ENCODE measurements around the gene REXO2. TPM values are rescaled to one million over a fixed set of nuclear protein-coding genes. Genes with fewer than 3 reads are reported as not detected.

The REXO2 gene
- total RNA-seq, 2 experiments from 2014 or later: 60.1 to 62.0 TPM

- Mint-ChIP-seq H3K27ac (no peak overlapping the region), H3K36me3 (peaks cover 18% of the 10 kb centered on the region), H3K9me3 (no peaks in the 10 kb centered on the region), H3K27me3 (no peaks in the 10 kb centered on the region), H3K4me1 (ENCODE audit: low read depth) (no peaks in the 10 kb centered on the region), H3K4me3 (no peak overlapping the region)
- intact Hi-C loops (cut with micrococcal nuclease): no loop called here
- ChIA-PET POLR2A (no interaction called here), CTCF (no interaction called here)
- DNase-seq: no peak
These were observed 26.3 kb upstream of the REXO2 start for GRCh38 chr11:114412946-114413345.

- ChIA-PET POLR2A (no interaction called here), CTCF (no interaction called here)
- H3K27ac Mint-ChIP-seq: no peak overlapping the region
- no peaks in the 10 kb centered on the region for H3K27me3 Mint-ChIP-seq
- intact Hi-C loops (cut with micrococcal nuclease): no loop called here
- no peaks in the 10 kb centered on the region for H3K9me3 Mint-ChIP-seq
- H3K36me3 Mint-ChIP-seq: peaks cover 16% of the 10 kb centered on the region
- no peaks in the 10 kb centered on the region for H3K4me1 Mint-ChIP-seq (ENCODE audit: low read depth)
- H3K4me3 Mint-ChIP-seq: no peak overlapping the region
- no peak for DNase-seq
These were observed 25.3 kb upstream of the REXO2 start for GRCh38 chr11:114413958-114414357.

- DNase-seq: no peak
- Mint-ChIP-seq H3K4me3 (no peak overlapping the region), H3K36me3 (peaks cover 5% of the 10 kb centered on the region), H3K9me3 (no peaks in the 10 kb centered on the region), H3K27ac (no peak overlapping the region), H3K27me3 (no peaks in the 10 kb centered on the region), H3K4me1 (ENCODE audit: low read depth) (no peaks in the 10 kb centered on the region)
- CTCF ChIA-PET: no interaction called here
- intact Hi-C loops (cut with micrococcal nuclease): no loop called here
- POLR2A ChIA-PET: interaction anchor here (0.5 kb wide), 1 partner anchor 61 kb away, joined by 5 read pairs; no protein-coding TSS in a partner anchor
These were observed 22.8 kb upstream of the REXO2 start for GRCh38 chr11:114416441-114416961.

- POLR2A ChIA-PET: no interaction called here
- CTCF ChIA-PET: no interaction called here
- Mint-ChIP-seq H3K9me3 (peaks cover 10% of the 10 kb centered on the region), H3K27me3 (no peaks in the 10 kb centered on the region), H3K27ac (no peak overlapping the region), H3K36me3 (peaks cover 7% of the 10 kb centered on the region), H3K4me1 (ENCODE audit: low read depth) (peaks cover 5% of the 10 kb centered on the region), H3K4me3 (no peak overlapping the region)
- intact Hi-C loops (cut with micrococcal nuclease): no loop called here
- no peak for DNase-seq
These were observed 13.0 kb upstream of the REXO2 start for GRCh38 chr11:114426280-114426679.

- Mint-ChIP-seq H3K4me1 (ENCODE audit: low read depth) (peaks cover 5% of the 10 kb centered on the region), H3K4me3 (no peak overlapping the region), H3K9me3 (no peaks in the 10 kb centered on the region), H3K27ac (no peak overlapping the region), H3K27me3 (no peaks in the 10 kb centered on the region), H3K36me3 (no peaks in the 10 kb centered on the region)
- CTCF ChIA-PET: no interaction called here
- POLR2A ChIA-PET: no interaction called here
- intact Hi-C loops (cut with micrococcal nuclease): no loop called here
- DNase-seq: no peak
These were observed 9.0 kb upstream of the REXO2 start for GRCh38 chr11:114430290-114430689.

- H3K9me3 Mint-ChIP-seq: no peaks in the 10 kb centered on the region
- CTCF ChIA-PET: no interaction called here
- H3K4me3 Mint-ChIP-seq: no peak overlapping the region
- H3K27me3 Mint-ChIP-seq: no peaks in the 10 kb centered on the region
- no peak for DNase-seq
- POLR2A ChIA-PET: no interaction called here
- peaks cover 5% of the 10 kb centered on the region for H3K4me1 Mint-ChIP-seq (ENCODE audit: low read depth)
- intact Hi-C loops (cut with micrococcal nuclease): no loop called here
- no peak overlapping the region for H3K27ac Mint-ChIP-seq
- H3K36me3 Mint-ChIP-seq: no peaks in the 10 kb centered on the region
These were observed 6.4 kb upstream of the REXO2 start for GRCh38 chr11:114432893-114433292.

GRCh38 chr11:114433376-114433775, 5.9 kb upstream of the REXO2 start:
- ChIA-PET CTCF (no interaction called here), POLR2A (no interaction called here)
- H3K36me3 Mint-ChIP-seq: no peaks in the 10 kb centered on the region
- H3K27me3 Mint-ChIP-seq: no peaks in the 10 kb centered on the region
- H3K4me3 Mint-ChIP-seq: no peak overlapping the region
- no peak overlapping the region for H3K27ac Mint-ChIP-seq
- no peaks in the 10 kb centered on the region for H3K9me3 Mint-ChIP-seq
- peaks cover 5% of the 10 kb centered on the region for H3K4me1 Mint-ChIP-seq (ENCODE audit: low read depth)
- DNase-seq: no peak
- intact Hi-C loops (cut with micrococcal nuclease): no loop called here

GRCh38 chr11:114438303-114438702, 964 bp upstream of the REXO2 start:
- intact Hi-C loops (cut with micrococcal nuclease): loop anchor here (2.0 to 5.0 kb wide), 2 partner anchors 98 to 1126 kb away; partner anchors contain the start of gene TTC12
- Mint-ChIP-seq H3K27me3 (no peaks in the 10 kb centered on the region), H3K27ac (no peak overlapping the region), H3K4me3 (no peak overlapping the region), H3K4me1 (ENCODE audit: low read depth) (peaks cover 28% of the 10 kb centered on the region), H3K36me3 (peaks cover 8% of the 10 kb centered on the region), H3K9me3 (no peaks in the 10 kb centered on the region)
- DNase-seq: no peak
- CTCF ChIA-PET: interaction anchor here (0.9 kb wide), 2 partner anchors 92 to 98 kb away, joined by 3 to 4 read pairs; no protein-coding TSS in a partner anchor
- POLR2A ChIA-PET: interaction anchor here (1.5 kb wide), 1 partner anchor 33 kb away, joined by 3 read pairs; no protein-coding TSS in a partner anchor

GRCh38 chr11:114440121-114440860, 1.0 kb downstream of the REXO2 start:
- intact Hi-C loops (cut with micrococcal nuclease): no loop called here
- Mint-ChIP-seq H3K27ac (peak overlapping the region; percentile 85), H3K27me3 (no peaks in the 10 kb centered on the region), H3K36me3 (peaks cover 16% of the 10 kb centered on the region), H3K9me3 (no peaks in the 10 kb centered on the region), H3K4me1 (ENCODE audit: low read depth) (peaks cover 31% of the 10 kb centered on the region), H3K4me3 (peak overlapping the region; percentile 97)
- DNase-seq: no peak
- POLR2A ChIA-PET: interaction anchor here (1.5 kb wide), 1 partner anchor 35 kb away, joined by 3 read pairs; no protein-coding TSS in a partner anchor
- CTCF ChIA-PET: interaction anchor here (0.9 kb wide), 1 partner anchor 111 kb away, joined by 3 read pairs; no protein-coding TSS in a partner anchor

GRCh38 chr11:114440971-114441763, 1.9 kb downstream of the REXO2 start:
- ChIA-PET CTCF (interaction anchor here (0.9 kb wide), 1 partner anchor 112 kb away, joined by 3 read pairs; no protein-coding TSS in a partner anchor), POLR2A (no interaction called here)
- peaks cover 20% of the 10 kb centered on the region for H3K36me3 Mint-ChIP-seq
- no peaks in the 10 kb centered on the region for H3K27me3 Mint-ChIP-seq
- no peaks in the 10 kb centered on the region for H3K9me3 Mint-ChIP-seq
- no peak overlapping the region for H3K27ac Mint-ChIP-seq
- H3K4me1 Mint-ChIP-seq (ENCODE audit: low read depth): peaks cover 31% of the 10 kb centered on the region
- intact Hi-C loops (cut with micrococcal nuclease): no loop called here
- H3K4me3 Mint-ChIP-seq: no peak overlapping the region
- DNase-seq: no peak

- DNase-seq: no peak
- intact Hi-C loops (cut with micrococcal nuclease): no loop called here
- Mint-ChIP-seq H3K27me3 (no peaks in the 10 kb centered on the region), H3K36me3 (peaks cover 26% of the 10 kb centered on the region), H3K27ac (no peak overlapping the region), H3K4me3 (no peak overlapping the region), H3K9me3 (no peaks in the 10 kb centered on the region), H3K4me1 (ENCODE audit: low read depth) (peaks cover 35% of the 10 kb centered on the region)
- CTCF ChIA-PET: interaction anchor here (0.8 to 1.0 kb wide), 2 partner anchors 101 to 146 kb away, joined by 4 read pairs; partner anchors contain the start of gene NNMT
- POLR2A ChIA-PET: no interaction called here
These were observed 2.7 kb downstream of the REXO2 start for GRCh38 chr11:114441921-114442320.

- no peak for DNase-seq
- CTCF ChIA-PET: interaction anchor here (0.8 to 1.0 kb wide), 2 partner anchors 102 to 146 kb away, joined by 4 read pairs; partner anchors contain the start of gene NNMT
- Mint-ChIP-seq H3K9me3 (no peaks in the 10 kb centered on the region), H3K36me3 (peaks cover 30% of the 10 kb centered on the region), H3K4me3 (no peak overlapping the region), H3K4me1 (ENCODE audit: low read depth) (peaks cover 39% of the 10 kb centered on the region), H3K27ac (no peak overlapping the region), H3K27me3 (no peaks in the 10 kb centered on the region)
- POLR2A ChIA-PET: no interaction called here
- intact Hi-C loops (cut with micrococcal nuclease): no loop called here
These were observed 3.3 kb downstream of the REXO2 start for GRCh38 chr11:114442536-114442935.
